HG03060 (cell line): Measurements from ENCODE around the gene MAEA.

Experiments used
- ATAC-seq: cut with Tn5 transposase; IDR thresholded peaks from one replicate; pipeline ENCODE4 v1.9.1; 2021; ENCODE audit warnings: low read depth, moderate number of reproducible peaks; ENCODE audit not compliant: unreplicated experiment

MAEA gene

DNA sequence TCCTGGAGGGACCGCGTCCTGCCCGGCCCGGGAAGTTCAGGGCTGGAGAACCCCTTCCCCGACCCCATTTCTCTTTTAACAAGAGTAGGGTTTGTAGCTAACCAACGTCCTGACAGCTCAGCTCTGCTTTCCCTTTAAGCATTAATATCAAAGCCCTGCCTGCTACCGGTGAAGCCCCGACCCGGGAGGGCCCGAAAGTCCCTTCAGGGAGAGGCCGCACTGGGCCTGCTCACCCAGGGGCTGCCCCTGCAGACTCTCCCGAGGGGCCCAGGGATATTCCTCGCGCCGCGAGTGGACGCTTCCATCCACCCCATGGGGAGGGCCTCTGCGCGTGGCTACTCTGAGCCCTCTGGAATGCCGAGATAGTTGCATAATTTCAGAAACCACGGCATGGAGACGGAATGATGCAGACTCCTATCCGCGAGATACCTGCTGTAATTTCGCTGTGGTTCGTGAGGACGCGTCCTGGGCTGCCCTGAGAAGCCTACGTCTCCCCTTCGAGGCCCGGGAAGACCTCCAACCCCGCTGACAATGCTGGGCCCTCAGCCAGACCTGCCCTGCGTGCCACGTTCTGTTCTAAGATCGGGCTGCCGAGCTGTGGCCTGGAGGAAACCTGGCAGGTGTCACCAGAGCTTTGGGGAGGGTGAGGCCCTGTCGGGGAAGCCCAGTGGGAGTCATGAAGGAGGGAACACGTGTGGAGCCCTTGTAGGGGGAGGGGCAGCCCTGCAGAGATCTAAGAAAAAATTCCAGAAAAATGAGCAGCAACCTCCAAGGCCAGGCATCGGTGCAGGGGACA is 39.8 kb upstream of the MAEA start:
- ATAC-seq, result peak; percentile 10

DNA sequence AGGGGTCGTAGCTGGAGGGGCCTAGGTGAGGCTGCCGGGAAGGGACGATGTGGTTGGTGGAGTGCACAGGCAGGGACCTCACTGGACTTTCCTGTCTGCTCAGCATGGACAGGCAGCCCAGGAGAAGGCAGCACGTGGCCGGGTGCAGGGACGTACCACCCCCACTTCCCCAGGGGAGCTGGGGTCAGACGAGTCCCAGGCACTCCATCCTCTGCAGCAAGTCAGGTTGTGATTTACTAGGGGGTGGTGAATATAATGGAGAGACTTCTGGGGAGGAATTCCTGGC is 39.2 kb upstream of the MAEA start:
- ATAC-seq, result no peak

DNA sequence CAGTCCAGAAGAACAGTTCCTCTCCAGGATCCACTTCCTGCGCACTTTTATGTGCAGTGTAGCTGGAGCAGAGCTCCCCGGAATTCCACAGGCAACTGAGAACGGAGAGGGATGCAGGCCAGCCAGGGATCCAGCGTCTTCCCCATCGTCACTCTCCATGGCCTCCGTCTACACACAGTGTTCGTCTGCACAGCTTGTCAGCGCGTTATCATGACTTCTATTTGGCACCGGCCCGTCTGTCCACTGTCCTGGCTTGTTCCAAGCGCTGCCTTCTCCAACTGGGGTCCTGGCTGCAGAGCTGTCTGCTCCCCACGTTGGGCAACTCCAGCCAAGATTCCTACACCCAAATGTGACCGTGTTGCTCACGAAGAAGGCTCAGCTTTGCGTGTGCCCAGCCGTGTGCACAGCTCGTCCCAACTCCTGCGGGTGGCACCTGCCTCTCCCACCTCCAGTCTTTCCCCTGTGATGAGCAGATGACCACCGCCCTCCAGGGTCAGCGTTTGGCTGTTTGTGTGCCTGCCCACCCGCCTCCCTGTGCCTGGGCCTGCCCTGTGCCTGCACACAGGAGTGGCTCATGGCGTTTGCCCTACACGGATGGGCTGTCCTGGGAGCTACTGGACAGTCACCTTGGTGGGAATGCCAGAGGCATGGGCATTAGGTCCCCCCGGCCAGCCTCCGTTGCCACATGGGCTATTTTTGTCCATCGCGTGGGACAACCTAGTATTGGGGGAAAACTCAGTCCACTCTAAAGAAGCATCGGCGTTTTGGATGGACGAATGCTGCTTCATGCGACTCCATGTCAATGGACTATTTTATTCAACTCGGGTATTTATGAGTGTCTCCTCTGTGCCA is 38.5 kb upstream of the MAEA start:
- ATAC-seq, result no peak

GRCh38 chr4:1251773-1252066 is 38.0 kb upstream of the MAEA start:
- no peak for ATAC-seq

GRCh38 chr4:1252928-1253492 is 36.7 kb upstream of the MAEA start:
- no peak for ATAC-seq

DNA sequence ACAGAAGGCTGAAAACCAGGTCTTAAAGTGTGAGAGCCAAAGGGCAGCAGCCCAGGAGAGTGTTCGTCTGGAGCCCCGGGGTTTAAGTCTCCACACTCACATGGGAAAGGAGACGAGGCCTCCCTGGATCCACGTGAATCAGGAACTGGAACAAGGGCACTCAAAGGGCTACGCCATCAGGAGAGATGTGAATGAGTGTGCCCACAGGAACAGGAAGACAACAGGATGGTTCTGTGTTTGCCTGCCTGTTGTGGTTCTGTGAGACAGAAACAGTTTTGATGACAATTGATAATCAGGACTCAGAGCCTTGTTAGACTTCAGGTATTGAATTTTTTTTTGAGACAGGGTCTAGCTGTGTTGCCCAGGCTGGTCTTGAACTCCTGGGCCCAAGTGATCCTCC is 35.9 kb upstream of the MAEA start:
- ATAC-seq, result no peak

GRCh38 chr4:1255151-1255550 is 34.5 kb upstream of the MAEA start:
- ATAC-seq, result no peak

DNA sequence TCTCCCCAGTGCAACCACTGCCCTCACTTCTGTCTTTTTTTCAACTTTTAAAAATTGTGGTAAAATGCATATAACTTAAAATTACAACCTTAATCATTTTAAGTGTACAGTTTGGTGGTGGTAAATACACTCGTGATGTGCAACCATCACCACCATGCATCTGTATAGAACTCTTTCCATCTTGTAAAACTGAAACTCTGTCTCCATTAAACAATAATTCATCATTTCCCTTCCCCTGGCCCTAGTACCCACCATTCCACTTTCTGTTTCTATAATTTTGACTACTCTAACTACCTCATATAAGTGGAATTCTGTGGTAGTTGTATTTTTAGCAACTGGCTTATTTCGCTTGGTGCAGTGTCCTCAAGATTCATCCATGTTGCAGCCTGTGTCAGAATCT is 34.0 kb upstream of the MAEA start:
- no peak for ATAC-seq

GRCh38 chr4:1258457-1258856 is 31.2 kb upstream of the MAEA start:
- ATAC-seq, result no peak

GRCh38 chr4:1259966-1260365 is 29.7 kb upstream of the MAEA start:
- no peak for ATAC-seq

DNA sequence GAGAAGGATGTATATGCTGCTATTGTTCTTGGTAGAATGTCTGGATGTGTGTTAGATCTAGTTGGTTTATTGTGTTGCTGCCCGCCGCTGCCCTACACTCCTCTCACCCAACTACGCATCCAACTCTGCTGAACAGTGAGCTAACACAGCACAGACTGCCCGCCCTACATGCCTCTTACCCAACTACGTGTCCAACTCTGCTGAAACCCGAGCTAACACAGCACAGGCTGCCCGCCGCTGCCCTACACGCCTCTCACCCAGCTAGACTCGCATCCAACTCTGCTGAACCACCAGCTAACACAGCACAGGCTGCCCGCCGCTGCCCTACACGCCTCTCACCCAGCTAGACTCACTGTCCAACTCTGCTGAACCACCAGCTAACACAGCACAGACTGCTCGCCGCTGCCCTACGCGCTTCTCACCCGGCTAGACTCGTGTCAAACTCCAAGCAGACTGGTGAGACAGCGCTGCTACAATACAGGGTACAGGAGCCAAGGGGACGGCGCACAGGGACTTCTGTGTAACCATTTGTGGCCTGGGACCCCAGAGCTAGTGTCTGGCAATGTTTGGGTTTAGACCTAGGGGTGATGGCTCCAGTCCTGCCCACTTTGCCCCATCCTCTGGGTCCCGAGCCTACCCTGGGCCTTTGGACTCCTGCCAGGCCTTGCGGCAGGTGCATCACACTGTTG is 29.1 kb upstream of the MAEA start:
- ATAC-seq, result no peak

GRCh38 chr4:1261107-1261928 is 28.4 kb upstream of the MAEA start:
- ATAC-seq, result no peak

DNA sequence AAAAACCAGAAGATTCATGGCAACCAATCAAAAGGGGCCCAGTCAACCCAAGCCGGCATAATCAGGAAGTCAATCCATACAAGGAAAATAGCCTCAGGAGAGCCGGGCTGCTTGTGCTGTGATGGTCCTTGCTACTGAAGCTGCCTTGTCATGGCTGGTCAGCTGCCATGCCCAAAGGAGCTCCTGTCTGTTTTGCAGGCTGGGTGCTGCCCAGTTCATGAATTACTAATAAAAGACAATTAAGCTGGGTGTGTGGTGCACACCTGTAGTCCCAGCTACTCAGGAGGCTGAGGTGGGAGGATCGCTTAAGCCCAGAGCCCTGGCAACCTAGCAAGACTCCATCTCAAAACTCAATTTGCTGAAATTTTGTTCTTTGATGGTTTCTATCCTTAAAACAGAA is 24.7 kb upstream of the MAEA start:
- ATAC-seq, result no peak

- ATAC-seq, result no peak
Measured at GRCh38 chr4:1265351-1265750, 24.3 kb upstream of the MAEA start.

GRCh38 chr4:1266881-1267763 is 22.6 kb upstream of the MAEA start:
- ATAC-seq, result no peak

GRCh38 chr4:1269209-1269608 is 20.5 kb upstream of the MAEA start:
- no peak for ATAC-seq

- ATAC-seq, result no peak
Measured at GRCh38 chr4:1271686-1272085, 18.0 kb upstream of the MAEA start.

DNA sequence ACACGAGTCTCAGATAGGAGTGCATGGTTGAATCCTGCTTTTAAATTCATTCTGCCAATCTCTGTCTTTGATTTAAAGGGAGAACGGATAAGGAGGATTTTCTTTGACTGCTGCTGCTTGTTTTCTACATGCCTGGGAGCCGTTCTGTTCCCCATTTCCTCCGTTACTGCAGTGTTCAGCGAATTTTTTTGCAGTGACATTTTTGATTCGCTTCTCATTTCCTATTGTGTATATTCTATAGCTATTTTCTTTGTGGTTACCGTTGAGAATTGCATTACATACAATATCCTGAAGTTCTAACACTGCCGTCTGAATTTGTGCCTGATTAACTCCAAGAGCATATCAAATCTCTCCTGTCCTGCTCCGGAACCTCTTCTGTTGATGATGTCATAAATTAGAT is 14.8 kb upstream of the MAEA start:
- no peak for ATAC-seq

- no peak for ATAC-seq
Measured at GRCh38 chr4:1276984-1277383, 12.7 kb upstream of the MAEA start.
